ENCODE results near the gene ITGAX. TPM values are rescaled to one million over a fixed set of nuclear protein-coding genes. Genes with fewer than 3 reads are reported as not detected.

The ITGAX gene
- polyA plus RNA-seq, 1 of the 3 experiments (the other 2 are of a cell fraction): 0.66 TPM

DNA sequence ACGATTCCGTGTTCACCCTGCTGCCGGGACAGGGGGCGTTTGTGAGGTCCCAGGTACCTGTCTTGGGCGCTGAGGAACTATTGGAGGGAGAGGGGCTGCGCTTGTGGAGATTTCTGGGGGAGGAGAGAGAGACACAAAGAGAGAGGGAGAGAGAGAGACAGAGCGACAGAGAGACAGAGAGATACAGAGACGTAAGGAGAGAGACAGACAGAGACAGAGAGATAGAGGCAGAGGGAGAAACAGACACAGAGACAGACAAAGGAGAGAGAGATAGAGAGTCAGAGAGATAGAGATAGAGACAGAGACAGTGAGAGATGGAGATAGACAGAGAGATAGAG, 24.5 kb upstream of the ITGAX start:
- POLR2A ChIA-PET: no interaction called here
- no peak overlapping the region for H3K4me2 ChIP-seq
- CTCF ChIA-PET: no interaction called here
- H3K9ac ChIP-seq: no peak overlapping the region
- H3K79me2 ChIP-seq (ENCODE audit: insufficient read depth): no peaks in the 10 kb centered on the region
- no peak overlapping the region for H3K27ac ChIP-seq (ENCODE audit: low read depth in 2 of 2, low read length in 1 of 2)
- peaks cover 50% of the 10 kb centered on the region for H3K27me3 ChIP-seq (ENCODE audit: insufficient read depth)
- H3K4me3 ChIP-seq (ENCODE audit: low read depth in 2 of 2, low read length in 1 of 2): no peak overlapping the region
- H4K20me1 ChIP-seq (ENCODE audit: insufficient read depth): no peaks in the 10 kb centered on the region
- 10% methylated on average over 8 of the region's 8 CpGs for WGBS (ENCODE audit: low lambda C conversion rate)
- no peaks in the 10 kb centered on the region for H3F3A ChIP-seq (replicated peaks; ENCODE audit: insufficient read depth)
- no peak for DNase-seq
- no peaks in the 10 kb centered on the region for H3K36me3 ChIP-seq (replicated peaks in 1 of 2; ENCODE audit: control insufficient read depth in 1 of 2, insufficient read depth in 2 of 2, low read length in 1 of 2)
- H3K9me3 ChIP-seq: no peaks in the 10 kb centered on the region
- TF ChIP-seq SIN3A (IDR thresholded peaks at IDR 0.05; ENCODE audit: borderline replicate concordance, low read depth, low read length) (no peak), GATA2 (CRISPR knock-in tag; IDR thresholded peaks at IDR 0.05) (no peak), TAF1 (IDR thresholded peaks at IDR 0.05; ENCODE audit: borderline replicate concordance, low read depth, low read length) (no peak), FOXJ3 (CRISPR knock-in tag; IDR thresholded peaks at IDR 0.05) (no peak), GABPA (IDR thresholded peaks at IDR 0.05; ENCODE audit: low read depth) (no peak), RCOR1 (IDR thresholded peaks at IDR 0.05; ENCODE audit: low read length) (no peak), TEAD4 (IDR thresholded peaks at IDR 0.05; ENCODE audit: borderline replicate concordance, insufficient read depth) (no peak), EZH2phosphoT487 (IDR thresholded peaks at IDR 0.05; ENCODE audit: borderline replicate concordance, low read depth) (no peak)
- TF ChIP-seq, protein P1, sequence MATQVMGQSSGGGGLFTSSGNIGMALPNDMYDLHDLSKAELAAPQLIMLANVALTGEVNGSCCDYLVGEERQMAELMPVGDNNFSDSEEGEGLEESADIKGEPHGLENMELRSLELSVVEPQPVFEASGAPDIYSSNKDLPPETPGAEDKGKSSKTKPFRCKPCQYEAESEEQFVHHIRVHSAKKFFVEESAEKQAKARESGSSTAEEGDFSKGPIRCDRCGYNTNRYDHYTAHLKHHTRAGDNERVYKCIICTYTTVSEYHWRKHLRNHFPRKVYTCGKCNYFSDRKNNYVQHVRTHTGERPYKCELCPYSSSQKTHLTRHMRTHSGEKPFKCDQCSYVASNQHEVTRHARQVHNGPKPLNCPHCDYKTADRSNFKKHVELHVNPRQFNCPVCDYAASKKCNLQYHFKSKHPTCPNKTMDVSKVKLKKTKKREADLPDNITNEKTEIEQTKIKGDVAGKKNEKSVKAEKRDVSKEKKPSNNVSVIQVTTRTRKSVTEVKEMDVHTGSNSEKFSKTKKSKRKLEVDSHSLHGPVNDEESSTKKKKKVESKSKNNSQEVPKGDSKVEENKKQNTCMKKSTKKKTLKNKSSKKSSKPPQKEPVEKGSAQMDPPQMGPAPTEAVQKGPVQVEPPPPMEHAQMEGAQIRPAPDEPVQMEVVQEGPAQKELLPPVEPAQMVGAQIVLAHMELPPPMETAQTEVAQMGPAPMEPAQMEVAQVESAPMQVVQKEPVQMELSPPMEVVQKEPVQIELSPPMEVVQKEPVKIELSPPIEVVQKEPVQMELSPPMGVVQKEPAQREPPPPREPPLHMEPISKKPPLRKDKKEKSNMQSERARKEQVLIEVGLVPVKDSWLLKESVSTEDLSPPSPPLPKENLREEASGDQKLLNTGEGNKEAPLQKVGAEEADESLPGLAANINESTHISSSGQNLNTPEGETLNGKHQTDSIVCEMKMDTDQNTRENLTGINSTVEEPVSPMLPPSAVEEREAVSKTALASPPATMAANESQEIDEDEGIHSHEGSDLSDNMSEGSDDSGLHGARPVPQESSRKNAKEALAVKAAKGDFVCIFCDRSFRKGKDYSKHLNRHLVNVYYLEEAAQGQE (IDR thresholded peaks at IDR 0.05; ENCODE audit: low read depth, low read length): no peak
- TF ChIP-seq, protein P2, sequence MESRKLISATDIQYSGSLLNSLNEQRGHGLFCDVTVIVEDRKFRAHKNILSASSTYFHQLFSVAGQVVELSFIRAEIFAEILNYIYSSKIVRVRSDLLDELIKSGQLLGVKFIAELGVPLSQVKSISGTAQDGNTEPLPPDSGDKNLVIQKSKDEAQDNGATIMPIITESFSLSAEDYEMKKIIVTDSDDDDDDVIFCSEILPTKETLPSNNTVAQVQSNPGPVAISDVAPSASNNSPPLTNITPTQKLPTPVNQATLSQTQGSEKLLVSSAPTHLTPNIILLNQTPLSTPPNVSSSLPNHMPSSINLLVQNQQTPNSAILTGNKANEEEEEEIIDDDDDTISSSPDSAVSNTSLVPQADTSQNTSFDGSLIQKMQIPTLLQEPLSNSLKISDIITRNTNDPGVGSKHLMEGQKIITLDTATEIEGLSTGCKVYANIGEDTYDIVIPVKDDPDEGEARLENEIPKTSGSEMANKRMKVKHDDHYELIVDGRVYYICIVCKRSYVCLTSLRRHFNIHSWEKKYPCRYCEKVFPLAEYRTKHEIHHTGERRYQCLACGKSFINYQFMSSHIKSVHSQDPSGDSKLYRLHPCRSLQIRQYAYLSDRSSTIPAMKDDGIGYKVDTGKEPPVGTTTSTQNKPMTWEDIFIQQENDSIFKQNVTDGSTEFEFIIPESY (IDR thresholded peaks at IDR 0.05; ENCODE audit: borderline replicate concordance, low read depth): no peak
- H3K9me2 ChIP-seq: no peaks in the 10 kb centered on the region
- H2AFZ ChIP-seq (ENCODE audit: low read depth): no peak overlapping the region
- no peaks in the 10 kb centered on the region for H3K4me1 ChIP-seq (ENCODE audit: control insufficient read depth in 1 of 2, insufficient read depth in 2 of 2, low read depth in 1 of 2, low read length in 1 of 2)

DNA sequence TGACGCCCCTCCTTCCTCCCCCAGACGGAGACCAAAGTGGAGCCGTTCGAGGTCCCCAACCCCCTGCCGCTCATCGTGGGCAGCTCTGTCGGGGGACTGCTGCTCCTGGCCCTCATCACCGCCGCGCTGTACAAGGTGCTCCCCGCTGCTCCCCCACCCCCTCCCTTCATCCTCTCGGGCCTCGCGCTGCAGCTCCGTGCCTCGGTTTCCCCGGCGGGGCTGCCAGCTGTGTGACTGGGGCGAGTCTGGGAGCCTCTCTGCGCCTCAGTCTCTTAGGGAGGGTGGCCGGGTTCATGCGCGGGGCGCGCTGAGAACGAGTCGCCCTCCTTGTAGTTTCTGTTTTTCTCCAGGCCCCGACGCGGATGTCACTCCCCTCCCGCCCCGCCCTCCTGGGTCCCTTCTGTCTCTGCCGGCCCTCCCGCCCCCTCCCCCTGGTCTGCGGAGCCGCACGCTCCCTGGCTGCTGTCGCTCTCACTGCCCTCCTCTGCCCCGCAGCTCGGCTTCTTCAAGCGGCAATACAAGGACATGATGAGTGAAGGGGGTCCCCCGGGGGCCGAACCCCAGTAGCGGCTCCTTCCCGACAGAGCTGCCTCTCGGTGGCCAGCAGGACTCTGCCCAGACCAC, 23.7 kb upstream of the ITGAX start:
- Histone ChIP-seq H3K27me3 (ENCODE audit: insufficient read depth) (peaks cover 55% of the 10 kb centered on the region), H3K79me2 (ENCODE audit: insufficient read depth) (no peaks in the 10 kb centered on the region), H3K9me2 (no peaks in the 10 kb centered on the region), H4K20me1 (ENCODE audit: insufficient read depth) (no peaks in the 10 kb centered on the region), H3K27ac (ENCODE audit: low read depth in 2 of 2, low read length in 1 of 2) (no peak overlapping the region), H3K4me2 (peak overlapping the region; percentile 19; the same call in 1 of the 2 replicates), H2AFZ (ENCODE audit: low read depth) (no peak overlapping the region), H3K36me3 (replicated peaks in 1 of 2; ENCODE audit: control insufficient read depth in 1 of 2, insufficient read depth in 2 of 2, low read length in 1 of 2) (no peaks in the 10 kb centered on the region), H3K9ac (no peak overlapping the region), H3K4me3 (ENCODE audit: low read depth in 2 of 2, low read length in 1 of 2) (no peak overlapping the region), H3K4me1 (ENCODE audit: control insufficient read depth in 1 of 2, insufficient read depth in 2 of 2, low read depth in 1 of 2, low read length in 1 of 2) (no peaks in the 10 kb centered on the region), H3K9me3 (no peaks in the 10 kb centered on the region), H3F3A (replicated peaks; ENCODE audit: insufficient read depth) (no peaks in the 10 kb centered on the region)
- WGBS (ENCODE audit: low lambda C conversion rate): 8% methylated on average over 25 of the region's 46 CpGs
- ChIA-PET CTCF (no interaction called here), POLR2A (no interaction called here)
- no peak for DNase-seq
- TF ChIP-seq JUND (IDR thresholded peaks at IDR 0.05) (no peak), RFX5 (IDR thresholded peaks at IDR 0.05; ENCODE audit: low read length) (no peak), MXI1 (IDR thresholded peaks at IDR 0.05; ENCODE audit: low read depth, low read length) (no peak), FOSL2 (IDR thresholded peaks at IDR 0.05; ENCODE audit: borderline replicate concordance, low read depth) (no peak), CHD2 (IDR thresholded peaks at IDR 0.05; ENCODE audit: low read length, partially characterized antibody) (no peak), RAD21 (IDR thresholded peaks at IDR 0.05; ENCODE audit: low read length) (no peak), EP300 (IDR thresholded peaks at IDR 0.05; ENCODE audit: borderline replicate concordance in 1 of 2, low read depth in 1 of 2, low read length in 1 of 2) (no peak), RCOR1 (IDR thresholded peaks at IDR 0.05; ENCODE audit: low read length) (no peak)
- TF ChIP-seq, protein P2 (IDR thresholded peaks at IDR 0.05; ENCODE audit: borderline replicate concordance, low read depth): no peak
- TF ChIP-seq, protein P3, sequence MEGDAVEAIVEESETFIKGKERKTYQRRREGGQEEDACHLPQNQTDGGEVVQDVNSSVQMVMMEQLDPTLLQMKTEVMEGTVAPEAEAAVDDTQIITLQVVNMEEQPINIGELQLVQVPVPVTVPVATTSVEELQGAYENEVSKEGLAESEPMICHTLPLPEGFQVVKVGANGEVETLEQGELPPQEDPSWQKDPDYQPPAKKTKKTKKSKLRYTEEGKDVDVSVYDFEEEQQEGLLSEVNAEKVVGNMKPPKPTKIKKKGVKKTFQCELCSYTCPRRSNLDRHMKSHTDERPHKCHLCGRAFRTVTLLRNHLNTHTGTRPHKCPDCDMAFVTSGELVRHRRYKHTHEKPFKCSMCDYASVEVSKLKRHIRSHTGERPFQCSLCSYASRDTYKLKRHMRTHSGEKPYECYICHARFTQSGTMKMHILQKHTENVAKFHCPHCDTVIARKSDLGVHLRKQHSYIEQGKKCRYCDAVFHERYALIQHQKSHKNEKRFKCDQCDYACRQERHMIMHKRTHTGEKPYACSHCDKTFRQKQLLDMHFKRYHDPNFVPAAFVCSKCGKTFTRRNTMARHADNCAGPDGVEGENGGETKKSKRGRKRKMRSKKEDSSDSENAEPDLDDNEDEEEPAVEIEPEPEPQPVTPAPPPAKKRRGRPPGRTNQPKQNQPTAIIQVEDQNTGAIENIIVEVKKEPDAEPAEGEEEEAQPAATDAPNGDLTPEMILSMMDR (IDR thresholded peaks at IDR 0.05): no peak

All from SK-N-SH (cell line).